ENCODE results near the gene HCCS. TPM values are rescaled to one million over a fixed set of nuclear protein-coding genes. Genes with fewer than 3 reads are reported as not detected.

HCCS gene
- total RNA-seq, 3 donors from 2014 or later (not counting 1 experiment from before 2014, with no cell fraction given) = 6.4 to 9.0 (median 7.1) TPM

DNA sequence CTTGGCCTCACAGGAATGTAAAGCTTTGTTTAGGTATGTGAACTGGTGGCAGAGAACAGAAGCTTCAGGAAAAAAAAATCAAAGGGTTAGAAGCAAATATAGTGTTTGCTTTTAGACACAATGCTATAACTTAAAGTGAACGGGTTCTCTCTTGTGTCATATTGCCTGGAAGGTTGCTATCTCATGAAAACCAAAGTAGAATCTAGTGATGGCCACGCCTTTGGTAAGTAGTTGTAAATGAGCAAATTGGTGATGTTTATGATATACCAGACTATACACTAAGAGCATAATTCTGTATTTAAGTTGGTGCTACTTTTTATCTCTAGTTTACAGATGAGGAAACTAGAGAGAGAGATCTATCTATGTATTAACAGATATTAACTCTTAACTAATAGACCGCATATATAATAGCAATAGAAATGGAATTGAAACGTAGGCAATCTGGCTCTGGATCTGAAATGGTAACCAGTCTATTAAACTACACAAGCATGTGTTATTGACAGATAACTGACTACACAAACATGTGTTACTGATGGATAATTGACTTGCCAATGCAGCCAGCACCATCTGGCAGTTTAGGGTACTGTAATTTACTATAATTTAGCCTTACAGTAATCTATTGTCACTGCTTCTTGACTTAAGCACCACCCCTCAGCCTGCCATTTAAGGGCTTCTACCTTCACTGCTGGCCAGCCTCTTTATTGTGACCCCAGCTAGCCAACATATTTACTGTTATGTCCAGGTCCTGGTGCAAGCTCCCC lies 40.8 kb downstream of the HCCS start:
- H3K27ac Mint-ChIP-seq = no peak overlapping the region
- no peak for ATAC-seq
- Histone ChIP-seq H3K27me3 (ENCODE audit: control insufficient read depth, insufficient read depth, low read length) (no peaks in the 10 kb centered on the region), H3K4me3 (ENCODE audit: low read length) (no peak overlapping the region), H3K36me3 (ENCODE audit: control insufficient read depth, insufficient read depth, low read length) (no peaks in the 10 kb centered on the region), H3K9me3 (ENCODE audit: control insufficient read depth, insufficient read depth, low read length) (no peaks in the 10 kb centered on the region), H3K27ac (ENCODE audit: low read length) (no peak overlapping the region), H3K4me1 (ENCODE audit: control insufficient read depth, insufficient read depth, low read length) (no peaks in the 10 kb centered on the region)
- H3K4me3 Mint-ChIP-seq = no peak overlapping the region
- no peaks in the 10 kb centered on the region for H3K4me1 Mint-ChIP-seq
- TF ChIP-seq, protein P1, sequence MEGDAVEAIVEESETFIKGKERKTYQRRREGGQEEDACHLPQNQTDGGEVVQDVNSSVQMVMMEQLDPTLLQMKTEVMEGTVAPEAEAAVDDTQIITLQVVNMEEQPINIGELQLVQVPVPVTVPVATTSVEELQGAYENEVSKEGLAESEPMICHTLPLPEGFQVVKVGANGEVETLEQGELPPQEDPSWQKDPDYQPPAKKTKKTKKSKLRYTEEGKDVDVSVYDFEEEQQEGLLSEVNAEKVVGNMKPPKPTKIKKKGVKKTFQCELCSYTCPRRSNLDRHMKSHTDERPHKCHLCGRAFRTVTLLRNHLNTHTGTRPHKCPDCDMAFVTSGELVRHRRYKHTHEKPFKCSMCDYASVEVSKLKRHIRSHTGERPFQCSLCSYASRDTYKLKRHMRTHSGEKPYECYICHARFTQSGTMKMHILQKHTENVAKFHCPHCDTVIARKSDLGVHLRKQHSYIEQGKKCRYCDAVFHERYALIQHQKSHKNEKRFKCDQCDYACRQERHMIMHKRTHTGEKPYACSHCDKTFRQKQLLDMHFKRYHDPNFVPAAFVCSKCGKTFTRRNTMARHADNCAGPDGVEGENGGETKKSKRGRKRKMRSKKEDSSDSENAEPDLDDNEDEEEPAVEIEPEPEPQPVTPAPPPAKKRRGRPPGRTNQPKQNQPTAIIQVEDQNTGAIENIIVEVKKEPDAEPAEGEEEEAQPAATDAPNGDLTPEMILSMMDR (IDR thresholded peaks at IDR 0.05) = no peak
- no peak for DNase-seq
- H3K9me3 Mint-ChIP-seq = no peaks in the 10 kb centered on the region
- intact Hi-C loops (cut with micrococcal nuclease) = no loop called here
- H3K27me3 Mint-ChIP-seq (ENCODE audit: low read depth in 2 of 2) = no peaks in the 10 kb centered on the region
- WGBS (ENCODE audit: insufficient coverage) = 88% methylated on average over 1 of the region's 4 CpGs
- H3K36me3 Mint-ChIP-seq = no peaks in the 10 kb centered on the region

DNA sequence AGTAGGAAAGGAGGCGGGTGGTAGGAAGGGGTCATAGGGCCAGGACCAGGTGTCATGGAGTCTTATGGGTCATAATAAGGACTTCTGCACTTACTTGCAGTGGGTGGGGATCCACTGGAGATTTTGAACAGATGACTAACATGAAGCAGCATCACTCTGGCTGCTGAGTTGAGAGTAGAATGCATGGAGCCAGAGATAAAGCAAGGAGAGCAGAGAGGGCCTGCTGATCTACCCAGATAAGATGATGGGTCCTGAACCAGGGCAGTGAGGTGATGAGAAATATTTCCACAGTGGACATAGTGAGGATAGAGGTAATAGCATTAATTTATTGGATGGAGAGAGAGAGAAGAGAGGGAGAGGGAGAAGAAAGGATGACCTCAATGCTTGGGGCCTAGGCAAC lies 48.0 kb downstream of the HCCS start:
- Mint-ChIP-seq H3K27me3 (ENCODE audit: low read depth in 2 of 2) (no peaks in the 10 kb centered on the region), H3K27ac (no peak overlapping the region), H3K36me3 (no peaks in the 10 kb centered on the region), H3K4me1 (no peaks in the 10 kb centered on the region), H3K9me3 (no peaks in the 10 kb centered on the region), H3K4me3 (no peak overlapping the region)
- DNase-seq = no peak
- H3K4me1 ChIP-seq (ENCODE audit: control insufficient read depth, insufficient read depth, low read length) = no peaks in the 10 kb centered on the region
- H3K4me3 ChIP-seq (ENCODE audit: low read length) = no peak overlapping the region
- intact Hi-C loops (cut with micrococcal nuclease) = no loop called here
- H3K27ac ChIP-seq (ENCODE audit: low read length) = no peak overlapping the region
- H3K36me3 ChIP-seq (ENCODE audit: control insufficient read depth, insufficient read depth, low read length) = no peaks in the 10 kb centered on the region
- 86% methylated on average over 1 of the region's 1 CpG for WGBS (ENCODE audit: insufficient coverage)
- H3K27me3 ChIP-seq (ENCODE audit: control insufficient read depth, insufficient read depth, low read length) = no peaks in the 10 kb centered on the region
- no peak for ATAC-seq
- H3K9me3 ChIP-seq (ENCODE audit: control insufficient read depth, insufficient read depth, low read length) = no peaks in the 10 kb centered on the region
- TF ChIP-seq, protein P1 (IDR thresholded peaks at IDR 0.05) = no peak

GRCh38 chrX:11164433-11164832 lies 53.3 kb downstream of the HCCS start:
- DNase-seq = no peak
- H3K36me3 ChIP-seq (ENCODE audit: control insufficient read depth, insufficient read depth, low read length) = no peaks in the 10 kb centered on the region
- H3K4me1 Mint-ChIP-seq = no peaks in the 10 kb centered on the region
- TF ChIP-seq, protein P1 (IDR thresholded peaks at IDR 0.05) = no peak
- no peaks in the 10 kb centered on the region for H3K36me3 Mint-ChIP-seq
- no peak for ATAC-seq
- no peak overlapping the region for H3K27ac Mint-ChIP-seq
- no peak overlapping the region for H3K4me3 Mint-ChIP-seq
- no peak overlapping the region for H3K4me3 ChIP-seq (ENCODE audit: low read length)
- no peaks in the 10 kb centered on the region for H3K27me3 ChIP-seq (ENCODE audit: control insufficient read depth, insufficient read depth, low read length)
- H3K4me1 ChIP-seq (ENCODE audit: control insufficient read depth, insufficient read depth, low read length) = no peaks in the 10 kb centered on the region
- no peaks in the 10 kb centered on the region for H3K9me3 Mint-ChIP-seq
- 87% methylated on average over 6 of the region's 6 CpGs for WGBS (ENCODE audit: insufficient coverage)
- H3K9me3 ChIP-seq (ENCODE audit: control insufficient read depth, insufficient read depth, low read length) = no peaks in the 10 kb centered on the region
- peaks cover 0 to 2% of the 10 kb centered on the region in 2 donors for H3K27me3 Mint-ChIP-seq (ENCODE audit: low read depth in 2 of 2)
- no peak overlapping the region for H3K27ac ChIP-seq (ENCODE audit: low read length)
- intact Hi-C loops (cut with micrococcal nuclease) = no loop called here

GRCh38 chrX:11171956-11172355 lies 60.8 kb downstream of the HCCS start:
- TF ChIP-seq, protein P1 (IDR thresholded peaks at IDR 0.05) = no peak
- no peaks in the 10 kb centered on the region for H3K36me3 ChIP-seq (ENCODE audit: control insufficient read depth, insufficient read depth, low read length)
- ATAC-seq = no peak
- intact Hi-C loops (cut with micrococcal nuclease) = no loop called here
- WGBS (ENCODE audit: insufficient coverage) = 93% methylated on average over 3 of the region's 4 CpGs
- Mint-ChIP-seq H3K9me3 (peaks cover 0 to 3% of the 10 kb centered on the region in 2 donors), H3K4me3 (no peak overlapping the region), H3K4me1 (no peaks in the 10 kb centered on the region), H3K27me3 (ENCODE audit: low read depth in 2 of 2) (peaks cover 0 to 4% of the 10 kb centered on the region in 2 donors), H3K27ac (no peak overlapping the region), H3K36me3 (no peaks in the 10 kb centered on the region)
- no peaks in the 10 kb centered on the region for H3K9me3 ChIP-seq (ENCODE audit: control insufficient read depth, insufficient read depth, low read length)
- no peak overlapping the region for H3K4me3 ChIP-seq (ENCODE audit: low read length)
- H3K27ac ChIP-seq (ENCODE audit: low read length) = no peak overlapping the region
- DNase-seq = no peak
- H3K27me3 ChIP-seq (ENCODE audit: control insufficient read depth, insufficient read depth, low read length) = no peaks in the 10 kb centered on the region
- H3K4me1 ChIP-seq (ENCODE audit: control insufficient read depth, insufficient read depth, low read length) = no peaks in the 10 kb centered on the region
